Measurements from ENCODE around the gene HOXD4. TPM values are rescaled to one million over a fixed set of nuclear protein-coding genes. Genes with fewer than 3 reads are reported as not detected.

Gene HOXD4
- polyA plus RNA-seq, 1 donor from 2014 or later, result not detected

GRCh38 chr2:176174824-176175708, 23.7 kb downstream of the HOXD4 start:
- H3K27ac ChIP-seq (ENCODE audit: low read length), result no peak overlapping the region
- no peak overlapping the region for H3K4me2 ChIP-seq (ENCODE audit: low read length)
- no peak overlapping the region for H2AFZ ChIP-seq (ENCODE audit: low read depth, low read length)
- no peaks in the 10 kb centered on the region for H3K9me3 ChIP-seq (ENCODE audit: low read length)
- no peaks in the 10 kb centered on the region for H3K79me2 ChIP-seq (replicated peaks; ENCODE audit: insufficient read depth, low read length)
- H3F3A ChIP-seq (ENCODE audit: insufficient read depth, low read length, poor library complexity, severe bottlenecking), result no peaks in the 10 kb centered on the region
- no peaks in the 10 kb centered on the region for H3K36me3 ChIP-seq (ENCODE audit: insufficient read depth, low read length)
- no peaks in the 10 kb centered on the region for H3K9me2 ChIP-seq (ENCODE audit: insufficient read depth, low read length)
- no peak overlapping the region for H3K4me3 ChIP-seq (ENCODE audit: low read length)
- no peaks in the 10 kb centered on the region for H4K20me1 ChIP-seq (ENCODE audit: insufficient read depth)
- peaks cover 100% of the 10 kb centered on the region for H3K27me3 ChIP-seq (ENCODE audit: insufficient read depth, low read depth, low read length)
- no peak overlapping the region for H3K9ac ChIP-seq (ENCODE audit: low read length)
- TF ChIP-seq POLR2AphosphoS5 (IDR thresholded peaks at IDR 0.05), result no peak
- no peak for TF ChIP-seq REST (IDR thresholded peaks at IDR 0.05; ENCODE audit: borderline replicate concordance)
- no peak for TF ChIP-seq MXI1 (conservative IDR thresholded peaks at IDR 0.05; ENCODE audit: poor library complexity, severe bottlenecking)
- TF ChIP-seq EZH2 (IDR thresholded peaks at IDR 0.05; ENCODE audit: borderline replicate concordance, insufficient read depth, low read length, poor library complexity, severe bottlenecking), result no peak
- no peak for TF ChIP-seq TAF1 (IDR thresholded peaks at IDR 0.05; ENCODE audit: low read depth)
- no peak for TF ChIP-seq SMC3 (conservative IDR thresholded peaks at IDR 0.05; ENCODE audit: poor library complexity)
- TF ChIP-seq CTCF (IDR thresholded peaks at IDR 0.05; ENCODE audit: poor library complexity, severe bottlenecking), result no peak
- no peak for TF ChIP-seq RAD21 (conservative IDR thresholded peaks at IDR 0.05)
- TF ChIP-seq EP300 (conservative IDR thresholded peaks at IDR 0.05; ENCODE audit: poor library complexity, severe bottlenecking), result no peak

- Histone ChIP-seq H4K20me1 (ENCODE audit: insufficient read depth) (no peaks in the 10 kb centered on the region), H2AFZ (ENCODE audit: low read depth, low read length) (no peak overlapping the region), H3K9me2 (ENCODE audit: insufficient read depth, low read length) (no peaks in the 10 kb centered on the region), H3K79me2 (replicated peaks; ENCODE audit: insufficient read depth, low read length) (no peaks in the 10 kb centered on the region), H3K27me3 (ENCODE audit: insufficient read depth, low read depth, low read length) (peaks cover 100% of the 10 kb centered on the region), H3F3A (ENCODE audit: insufficient read depth, low read length, poor library complexity, severe bottlenecking) (no peaks in the 10 kb centered on the region), H3K9ac (ENCODE audit: low read length) (no peak overlapping the region), H3K27ac (ENCODE audit: low read length) (no peak overlapping the region), H3K36me3 (ENCODE audit: insufficient read depth, low read length) (no peaks in the 10 kb centered on the region), H3K4me2 (ENCODE audit: low read length) (no peak overlapping the region), H3K4me3 (ENCODE audit: low read length) (no peak overlapping the region), H3K9me3 (ENCODE audit: low read length) (no peaks in the 10 kb centered on the region)
- no peak for TF ChIP-seq POLR2AphosphoS5 (IDR thresholded peaks at IDR 0.05)
- no peak for TF ChIP-seq REST (IDR thresholded peaks at IDR 0.05; ENCODE audit: borderline replicate concordance)
- no peak for TF ChIP-seq TAF1 (IDR thresholded peaks at IDR 0.05; ENCODE audit: low read depth)
- no peak for TF ChIP-seq RAD21 (conservative IDR thresholded peaks at IDR 0.05)
- no peak for TF ChIP-seq SMC3 (conservative IDR thresholded peaks at IDR 0.05; ENCODE audit: poor library complexity)
- TF ChIP-seq MXI1 (conservative IDR thresholded peaks at IDR 0.05; ENCODE audit: poor library complexity, severe bottlenecking), result no peak
- no peak for TF ChIP-seq EP300 (conservative IDR thresholded peaks at IDR 0.05; ENCODE audit: poor library complexity, severe bottlenecking)
- no peak for TF ChIP-seq EZH2 (IDR thresholded peaks at IDR 0.05; ENCODE audit: borderline replicate concordance, insufficient read depth, low read length, poor library complexity, severe bottlenecking)
- no peak for TF ChIP-seq CTCF (IDR thresholded peaks at IDR 0.05; ENCODE audit: poor library complexity, severe bottlenecking)
Observed at GRCh38 chr2:176175709-176176607, 24.6 kb downstream of the HOXD4 start.
